Smooth muscle cell (in vitro differentiated cells): Measurements from ENCODE around the gene FKBP2. TPM values are rescaled to one million over a fixed set of nuclear protein-coding genes. Genes with fewer than 3 reads are reported as not detected.

Experiments
- DNase-seq: peaks from one replicate; lab custom pipeline; 2025; ENCODE audit not compliant: unreplicated experiment; lab: John Stamatoyannopoulos, UW
- H2AFZ ChIP-seq: fragments of 200-600 bp; sonication (generic); 2 replicates; pipeline ENCODE4 v1.6.0; 2016; ENCODE audit warnings: antibody characterized with exemption, low read depth, mild to moderate bottlenecking
- H3F3A ChIP-seq: fragments of 200-600 bp; sonication (generic); 2 replicates; pipeline ENCODE4 v1.6.0; 2017; ENCODE audit warnings: antibody characterized with exemption, low read depth
- H3K27ac ChIP-seq: fragments of 200-600 bp; sonication (generic); 2 replicates; pipeline ENCODE4 v1.5.1; 2016; ENCODE audit warnings: low read depth, mild to moderate bottlenecking
- H3K27me3 ChIP-seq: fragments of 200-600 bp; sonication (generic); 2 replicates; pipeline ENCODE4 v1.6.1; 2016; ENCODE audit warnings: low read depth, mild to moderate bottlenecking
- H3K36me3 ChIP-seq: fragments of 200-600 bp; sonication (generic); 2 replicates; pipeline ENCODE4 v1.5.1; 2016; ENCODE audit warnings: low read depth
- H3K4me1 ChIP-seq: fragments of 200-600 bp; sonication (generic); 2 replicates; pipeline ENCODE4 v1.5.1; 2016; ENCODE audit warnings: low read depth
- H3K4me2 ChIP-seq: fragments of 200-600 bp; sonication (generic); 2 replicates; pipeline ENCODE4 v1.6.0; 2016; ENCODE audit warnings: mild to moderate bottlenecking
- H3K4me3 ChIP-seq: fragments of 200-600 bp; sonication (generic); 2 replicates; pipeline ENCODE4 v1.5.1; 2016; ENCODE audit warnings: mild to moderate bottlenecking
- H3K79me2 ChIP-seq: fragments of 200-600 bp; sonication (generic); 2 replicates; pipeline ENCODE4 v1.6.0; 2016; ENCODE audit warnings: low read depth, mild to moderate bottlenecking
- H3K9ac ChIP-seq: fragments of 200-600 bp; sonication (generic); 2 replicates; pipeline ENCODE4 v1.6.0; 2016; ENCODE audit warnings: low read depth
- H3K9me3 ChIP-seq: fragments of 200-600 bp; sonication (generic); replicated peaks from 2 replicates; pipeline ENCODE4 v1.5.1; 2016; ENCODE audit warnings: low read depth
- H4K20me1 ChIP-seq: fragments of 200-600 bp; sonication (generic); 2 replicates; pipeline ENCODE4 v1.6.0; 2016; ENCODE audit warnings: low read depth
- CTCF ChIP-seq: fragments of 200-600 bp; sonication (generic); IDR thresholded peaks from 2 replicates; pipeline ENCODE4 v1.5.1; 2017; ENCODE audit warnings: borderline replicate concordance, mild to moderate bottlenecking, antibody characterized with exemption; ENCODE audit not compliant: insufficient read depth, poor library complexity, severe bottlenecking
- WGBS: methylation state at CpG from one replicate; pipeline ENCODE4 v1.1.7; 2016; ENCODE audit warnings: low lambda C conversion rate; 5-methylcytosine and 5-hydroxymethylcytosine counted together
- polyA plus RNA-seq: library from polyadenylated mRNA; unstranded; fragments of >200 nt; fragmentation: Nextera tagmentation; extraction: Ambion mirVana; gene quantifications from 2 replicates; pipeline ENCODE4 v1.2.1, GENCODE V29; 2016
- total RNA-seq: library from RNA; depleted of rRNA; stranded (reverse); fragments of >200 nt; gene quantifications from 2 replicates; pipeline ENCODE4 v1.2.3, GENCODE V29; 2014

FKBP2 gene
- total and polyA plus RNA-seq, 2 experiments from 2014 or later = 51.3 to 231 TPM

DNA sequence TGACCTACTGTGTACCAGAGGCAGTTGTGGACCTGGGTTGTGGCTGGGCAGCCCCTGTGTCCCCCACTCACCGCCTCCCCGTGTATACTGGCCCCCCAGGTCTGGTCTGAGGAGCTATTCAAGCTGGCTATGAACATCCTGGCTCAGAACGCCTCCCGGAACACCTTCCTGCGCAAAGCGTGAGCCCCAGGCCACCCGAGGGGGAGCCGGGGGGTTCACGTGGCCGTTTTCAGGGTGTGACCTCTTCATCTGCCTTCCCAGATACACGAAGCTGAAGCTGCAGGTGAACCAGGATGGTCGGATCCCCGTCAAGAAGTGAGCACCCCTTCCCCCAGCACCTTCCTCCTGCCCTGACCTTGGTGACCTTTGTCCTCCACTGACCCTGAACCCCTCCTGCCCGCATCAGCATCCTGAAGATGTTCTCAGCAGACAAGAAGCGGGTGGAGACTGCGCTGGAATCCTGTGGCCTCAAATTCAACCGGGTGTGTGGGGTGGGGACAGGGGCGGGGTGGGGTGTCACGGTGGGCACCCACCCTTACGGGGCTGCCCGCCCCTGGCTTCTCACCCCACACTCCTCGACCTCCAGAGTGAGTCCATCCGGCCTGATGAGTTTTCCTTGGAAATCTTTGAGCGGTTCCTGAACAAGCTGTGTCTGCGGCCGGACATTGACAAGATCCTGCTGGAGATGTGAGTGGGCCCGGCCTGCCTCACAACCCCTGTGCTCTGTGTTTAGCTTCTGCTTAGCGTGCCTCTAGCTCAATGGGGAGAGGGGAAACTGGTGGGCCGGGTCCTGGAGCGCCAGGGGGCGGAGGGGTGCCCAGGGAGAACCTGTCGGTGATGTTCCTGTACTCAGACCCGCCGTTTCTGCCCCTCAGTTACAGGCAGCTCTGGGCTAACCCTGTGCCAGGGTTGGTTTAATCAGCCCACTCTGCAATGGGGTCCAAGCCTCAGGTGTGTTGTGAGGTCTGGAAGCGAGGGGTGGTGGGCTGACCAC is 14.5 kb downstream of the FKBP2 start:
- Histone ChIP-seq H3K4me3 (no peak overlapping the region), H3K4me1 (peaks cover 4% of the 10 kb centered on the region), H3K4me2 (no peak overlapping the region), H4K20me1 (peaks cover 30% of the 10 kb centered on the region), H3K9ac (no peak overlapping the region), H3K79me2 (peaks cover 8% of the 10 kb centered on the region), H2AFZ (no peak overlapping the region), H3K9me3 (no peaks in the 10 kb centered on the region), H3F3A (no peaks in the 10 kb centered on the region), H3K27me3 (no peaks in the 10 kb centered on the region), H3K36me3 (no peaks in the 10 kb centered on the region), H3K27ac (no peak overlapping the region)
- DNase-seq = no peak
- 97% methylated on average over 30 of the region's 35 CpGs for WGBS
- TF ChIP-seq CTCF = no peak

- peaks cover 30% of the 10 kb centered on the region for H4K20me1 ChIP-seq
- no peaks in the 10 kb centered on the region for H3K36me3 ChIP-seq
- DNase-seq = no peak
- H3K79me2 ChIP-seq = peaks cover 8% of the 10 kb centered on the region
- no peaks in the 10 kb centered on the region for H3F3A ChIP-seq
- no peak overlapping the region for H3K4me2 ChIP-seq
- H3K9ac ChIP-seq = no peak overlapping the region
- H2AFZ ChIP-seq = no peak overlapping the region
- WGBS = 96% methylated on average over 15 of the region's 15 CpGs
- H3K4me1 ChIP-seq = no peaks in the 10 kb centered on the region
- no peaks in the 10 kb centered on the region for H3K27me3 ChIP-seq
- H3K9me3 ChIP-seq = no peaks in the 10 kb centered on the region
- TF ChIP-seq CTCF = no peak
- no peak overlapping the region for H3K27ac ChIP-seq
- no peak overlapping the region for H3K4me3 ChIP-seq
These were observed 15.4 kb downstream of the FKBP2 start for GRCh38 chr11:64256300-64256699.

DNA sequence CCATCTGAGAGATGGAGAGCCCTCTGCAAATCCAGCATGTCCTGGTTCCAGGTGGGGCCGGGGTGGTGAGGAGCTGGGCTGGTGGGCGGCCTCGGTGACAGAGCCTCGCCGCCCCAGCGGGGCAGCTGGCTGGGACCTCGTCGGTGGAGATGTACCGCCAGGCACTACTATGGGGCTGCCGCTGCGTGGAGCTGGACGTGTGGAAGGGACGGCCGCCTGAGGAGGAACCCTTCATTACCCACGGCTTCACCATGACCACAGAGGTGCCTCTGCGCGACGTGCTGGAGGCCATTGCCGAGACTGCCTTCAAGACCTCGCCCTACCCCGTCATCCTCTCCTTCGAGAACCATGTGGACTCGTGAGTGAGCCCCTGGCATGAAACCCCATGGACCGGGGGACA is 17.5 kb downstream of the FKBP2 start:
- no peaks in the 10 kb centered on the region for H3K9me3 ChIP-seq
- H2AFZ ChIP-seq = no peak overlapping the region
- H3K79me2 ChIP-seq = no peaks in the 10 kb centered on the region
- no peak overlapping the region for H3K9ac ChIP-seq
- H4K20me1 ChIP-seq = peaks cover 20% of the 10 kb centered on the region
- DNase-seq = no peak
- H3K27ac ChIP-seq = no peak overlapping the region
- H3K36me3 ChIP-seq = no peaks in the 10 kb centered on the region
- H3K4me1 ChIP-seq = no peaks in the 10 kb centered on the region
- H3F3A ChIP-seq = no peaks in the 10 kb centered on the region
- H3K4me3 ChIP-seq = no peak overlapping the region
- TF ChIP-seq CTCF = no peak
- WGBS = 92% methylated on average over 21 of the region's 24 CpGs
- H3K27me3 ChIP-seq = no peaks in the 10 kb centered on the region
- H3K4me2 ChIP-seq = no peak overlapping the region
